H9 (cell line): Measurements from ENCODE around the gene CCSER2. TPM values are rescaled to one million over a fixed set of nuclear protein-coding genes. Genes with fewer than 3 reads are reported as not detected.

Experiments
- DNase-seq: peaks from one replicate; pipeline ENCODE4 v3.0.0-alpha.2; 2017
- H2AFZ ChIP-seq: one replicate; pipeline ENCODE4 v1.6.1; 2013; ENCODE audit warnings: mild to moderate bottlenecking, low read length, control low read depth, moderate library complexity
- H2AK5ac ChIP-seq: 2 replicates; pipeline ENCODE4 v1.6.1; 2013; ENCODE audit warnings: low read length, control low read depth, mixed read lengths; ENCODE audit not compliant: insufficient read length
- H2BK120ac ChIP-seq: one replicate; pipeline ENCODE4 v1.6.1; 2013; ENCODE audit warnings: low read depth, mild to moderate bottlenecking, low read length, control low read depth, inconsistent platforms; ENCODE audit not compliant: poor library complexity, severe bottlenecking
- H2BK12ac ChIP-seq: 2 replicates; pipeline ENCODE4 v1.6.1; 2013; ENCODE audit warnings: low read length, control low read depth, mixed read lengths, low read depth; ENCODE audit not compliant: insufficient read length
- H2BK15ac ChIP-seq: 2 replicates; pipeline ENCODE4 v1.6.1; 2013; ENCODE audit warnings: low read depth, low read length, control low read depth
- H2BK20ac ChIP-seq: one replicate; pipeline ENCODE4 v1.6.1; 2013; ENCODE audit warnings: low read depth, mild to moderate bottlenecking, low read length, control low read depth, inconsistent platforms; ENCODE audit not compliant: poor library complexity, severe bottlenecking
- H2BK5ac ChIP-seq: 2 replicates; pipeline ENCODE4 v1.6.1; 2013; ENCODE audit warnings: low read length, control low read depth, mixed read lengths; ENCODE audit not compliant: insufficient read length
- H3K14ac ChIP-seq: 2 replicates; pipeline ENCODE4 v1.6.1; 2013; ENCODE audit warnings: low read length, control low read depth; ENCODE audit not compliant: insufficient read depth
- H3K18ac ChIP-seq: 2 replicates; pipeline ENCODE4 v1.6.1; 2013; ENCODE audit warnings: low read depth, mild to moderate bottlenecking, mixed read lengths, low read length, control low read depth; ENCODE audit not compliant: insufficient read length
- H3K23ac ChIP-seq: 2 replicates; pipeline ENCODE4 v1.6.1; 2013; ENCODE audit warnings: low read length, control low read depth, mixed read lengths, low read depth; ENCODE audit not compliant: insufficient read length
- H3K23me2 ChIP-seq: 2 replicates; pipeline ENCODE4 v1.6.1; 2013; ENCODE audit warnings: low read depth, mild to moderate bottlenecking, mixed read lengths, low read length, control low read depth; ENCODE audit not compliant: insufficient read length, poor library complexity, severe bottlenecking
- H3K27ac ChIP-seq: 2 replicates; pipeline ENCODE4 v1.5.1; 2013; ENCODE audit warnings: low read length, control low read depth, mixed read lengths, low read depth; ENCODE audit not compliant: insufficient read length
- H3K27me3 ChIP-seq: 2 replicates; pipeline ENCODE4 v1.6.1; 2013; ENCODE audit warnings: low read length, control low read depth, inconsistent platforms; ENCODE audit not compliant: insufficient read depth
- H3K4ac ChIP-seq: 2 replicates; pipeline ENCODE4 v1.6.1; 2013; ENCODE audit warnings: low read depth, mild to moderate bottlenecking, control low read depth, inconsistent platforms, low read length, moderate library complexity
- H3K4me1 ChIP-seq: 2 replicates; pipeline ENCODE4 v1.6.1; 2013; ENCODE audit warnings: low read length, control low read depth, inconsistent platforms; ENCODE audit not compliant: insufficient read depth
- H3K4me2 ChIP-seq: 2 replicates; pipeline ENCODE4 v1.6.1; 2013; ENCODE audit warnings: low read length, control low read depth, mixed read lengths; ENCODE audit not compliant: insufficient read length, insufficient read depth
- H3K56ac ChIP-seq: 2 replicates; pipeline ENCODE4 v1.6.1; 2013; ENCODE audit warnings: low read depth, mild to moderate bottlenecking, mixed read lengths, low read length, control low read depth; ENCODE audit not compliant: insufficient read length
- H3K79me1 ChIP-seq: 2 replicates; pipeline ENCODE4 v1.6.1; 2013; ENCODE audit warnings: low read depth, mild to moderate bottlenecking, moderate library complexity, low read length, control low read depth, inconsistent platforms; ENCODE audit not compliant: insufficient read depth, poor library complexity, severe bottlenecking
- H3K79me2 ChIP-seq: 2 replicates; pipeline ENCODE4 v1.6.1; 2013; ENCODE audit warnings: low read length, control low read depth, inconsistent platforms; ENCODE audit not compliant: insufficient read depth
- H3K9ac ChIP-seq: 2 replicates; pipeline ENCODE4 v1.6.1; 2013; ENCODE audit warnings: low read length, control low read depth, mixed read lengths; ENCODE audit not compliant: insufficient read length; ENCODE audit errors: extremely low read depth
- H3K9me3 ChIP-seq: one replicate; pipeline ENCODE4 v1.6.1; 2013; ENCODE audit warnings: low read depth, low read length, inconsistent platforms; ENCODE audit not compliant: control insufficient read depth
- H3T11ph ChIP-seq: one replicate; pipeline ENCODE4 v1.6.1; 2013; ENCODE audit warnings: mild to moderate bottlenecking, low read length, control low read depth, inconsistent platforms
- H4K20me1 ChIP-seq: one replicate; pipeline ENCODE4 v1.6.1; 2013; ENCODE audit not compliant: control insufficient read depth, insufficient read length, insufficient read depth
- H4K5ac ChIP-seq: 2 replicates; pipeline ENCODE4 v1.6.1; 2013; ENCODE audit warnings: low read depth, mild to moderate bottlenecking, mixed read lengths, low read length, control low read depth; ENCODE audit not compliant: insufficient read length
- H4K8ac ChIP-seq: replicated peaks from 2 replicates; pipeline ENCODE4 v1.6.1; 2013; ENCODE audit warnings: low read length, control low read depth, mixed read lengths, low read depth; ENCODE audit not compliant: insufficient read length
- H4K91ac ChIP-seq: 2 replicates; pipeline ENCODE4 v1.6.1; 2013; ENCODE audit warnings: low read depth, mild to moderate bottlenecking, moderate library complexity, mixed read lengths, low read length, control low read depth; ENCODE audit not compliant: insufficient read length
- H3K27ac Mint-ChIP-seq, 3 experiments: 2 replicates in 2 of 3; 3 replicates in 1 of 3; pipeline ENCODE4 v1.8.0; 2020 to 2021; ENCODE audit warnings: mixed read lengths in 3 of 3, mild to moderate bottlenecking in 1 of 3, moderate library complexity in 1 of 3
- H3K27me3 Mint-ChIP-seq: 2 replicates; pipeline ENCODE4 v1.8.0; 2021; ENCODE audit warnings: low read depth, mild to moderate bottlenecking, moderate library complexity, mixed read lengths
- H3K36me3 Mint-ChIP-seq, 3 experiments: 2 replicates in 2 of 3; 3 replicates in 1 of 3; pipeline ENCODE4 v1.8.0; 2020 to 2021; ENCODE audit warnings: low read depth in 3 of 3, mixed read lengths in 3 of 3; ENCODE audit not compliant: insufficient read depth in 1 of 3
- H3K4me1 Mint-ChIP-seq, 2 experiments: 2 replicates each; pipeline ENCODE4 v1.8.0; 2020; ENCODE audit warnings: mixed read lengths in 2 of 2
- H3K4me3 Mint-ChIP-seq, 2 experiments: 2 replicates in 1 of 2; 3 replicates in 1 of 2; pipeline ENCODE4 v1.8.0; 2020 to 2021; ENCODE audit warnings: mild to moderate bottlenecking in 2 of 2, mixed read lengths in 2 of 2, moderate library complexity in 1 of 2
- H3K9me3 Mint-ChIP-seq, 2 experiments: 2 replicates in 1 of 2; 3 replicates in 1 of 2; pipeline ENCODE4 v1.8.0; 2020; ENCODE audit warnings: mild to moderate bottlenecking in 2 of 2, mixed read lengths in 2 of 2, moderate library complexity in 1 of 2
- CTCF ChIP-seq: fragments of 200-600 bp; sonication (generic); conservative IDR thresholded peaks from 3 replicates; pipeline ENCODE4 v1.8.0; 2021; ENCODE audit warnings: antibody characterized with exemption, mild to moderate bottlenecking
- WGBS: extraction: QIAGEN DNeasy Blood & Tissue Kit; methylation state at CpG from one replicate; pipeline ENCODE4 v1.1.7; 2013; ENCODE audit warnings: missing lambda C conversion rate, low lambda C conversion rate, mixed read lengths; ENCODE audit not compliant: insufficient read length; ENCODE audit errors: extremely low coverage; 5-methylcytosine and 5-hydroxymethylcytosine counted together
- total RNA-seq: library from RNA; stranded (reverse); gene quantifications from 2 replicates; pipeline ENCODE4 v1.2.1, GENCODE V29; 2021

Gene CCSER2
- total RNA-seq, 1 experiment from 2014 or later: 22.2 TPM

DNA sequence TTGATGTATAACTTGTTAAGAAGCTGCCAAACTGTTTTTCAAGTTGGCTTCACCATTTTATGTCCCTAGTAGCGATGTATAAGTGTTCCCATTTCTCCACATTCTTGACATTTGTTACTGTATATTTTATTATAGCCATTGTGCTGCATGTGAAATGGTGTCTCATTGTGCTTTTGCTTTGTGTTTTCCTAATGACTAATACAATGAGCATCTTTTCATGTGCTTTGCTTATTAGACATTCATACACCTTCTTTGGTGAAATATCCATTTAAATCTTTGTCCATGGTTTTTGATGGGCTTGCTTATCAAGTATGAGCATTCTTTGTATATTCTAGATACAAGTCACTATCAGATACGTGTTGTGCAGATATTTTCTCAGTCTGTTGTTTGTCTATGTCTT, 203.0 kb downstream of the CCSER2 start:
- Histone ChIP-seq H4K5ac (no peak overlapping the region), H3K14ac (no peak overlapping the region), H3K27me3 (no peaks in the 10 kb centered on the region), H3T11ph (no peak overlapping the region), H3K79me1 (no peaks in the 10 kb centered on the region), H2BK12ac (no peak overlapping the region), H2BK5ac (no peak overlapping the region), H3K9me3 (no peaks in the 10 kb centered on the region), H3K4me2 (no peak overlapping the region), H4K20me1 (no peaks in the 10 kb centered on the region), H3K56ac (no peak overlapping the region), H3K4me1 (peaks cover 2% of the 10 kb centered on the region; the same call in 1 of the 2 replicates), H4K91ac (no peak overlapping the region), H4K8ac (no peak overlapping the region), H3K18ac (no peak overlapping the region), H2BK20ac (no peak overlapping the region), H3K9ac (no peak overlapping the region), H3K79me2 (no peaks in the 10 kb centered on the region), H3K23me2 (no peaks in the 10 kb centered on the region), H3K23ac (no peak overlapping the region), H3K27ac (no peak overlapping the region), H2AFZ (no peak overlapping the region), H2BK120ac (no peak overlapping the region), H3K4ac (no peak overlapping the region), H2BK15ac (no peak overlapping the region), H2AK5ac (no peak overlapping the region)
- H3K9me3 Mint-ChIP-seq: peaks cover 4% of the 10 kb centered on the region in 2 experiments; a peak in 4 of 5 replicates
- TF ChIP-seq CTCF: no peak
- no CpG with 5 or more reads among the region's 2 CpGs for WGBS
- peaks cover 8 to 10% of the 10 kb centered on the region in 2 experiments for H3K4me1 Mint-ChIP-seq
- H3K27me3 Mint-ChIP-seq: no peaks in the 10 kb centered on the region
- peaks cover 0 to 5% (median under 1%) of the 10 kb centered on the region in 3 experiments; a peak in 5 of 7 replicates for H3K36me3 Mint-ChIP-seq
- H3K4me3 Mint-ChIP-seq: no peak overlapping the region
- no peak for DNase-seq
- no peak overlapping the region for H3K27ac Mint-ChIP-seq
